HG03175 (cell line): ENCODE data around the gene CRYBA2.
A peak's percentile ranks its signal among the peaks of the same experiment; 100 is the strongest.

Experiments
- ATAC-seq: cut with Tn5 transposase; IDR thresholded peaks from one replicate; pipeline ENCODE4 v1.9.1; 2021; ENCODE audit warnings: mild to moderate bottlenecking, moderate library complexity; ENCODE audit not compliant: unreplicated experiment

The CRYBA2 gene

GRCh38 chr2:218993345-218994315 lies at the start of gene CRYBA2:
TSS of gene CRYBA2 (minus strand) at chr2:218993422. CDS start at chr2:218993176, 246 bp downstream.
- ATAC-seq = no peak

GRCh38 chr2:219042750-219043149 lies 49.5 kb upstream of the CRYBA2 start:
- no peak for ATAC-seq

GRCh38 chr2:219042157-219042556 lies 48.9 kb upstream of the CRYBA2 start:
- no peak for ATAC-seq

GRCh38 chr2:219041252-219041651 lies 48.0 kb upstream of the CRYBA2 start, which contains the start of gene CFAP65:
TSS of gene CFAP65 (minus strand) at chr2:219041516. CDS start at chr2:219039048, 2,468 bp downstream.
- no peak for ATAC-seq

- no peak for ATAC-seq
Observed at GRCh38 chr2:219038600-219038999, 45.4 kb upstream of the CRYBA2 start.

- no peak for ATAC-seq
Observed at GRCh38 chr2:219037783-219038499, 44.7 kb upstream of the CRYBA2 start.

GRCh38 chr2:219035942-219036341 lies 42.7 kb upstream of the CRYBA2 start:
- ATAC-seq = no peak

GRCh38 chr2:219034823-219035222 lies 41.6 kb upstream of the CRYBA2 start:
- no peak for ATAC-seq

- no peak for ATAC-seq
Observed at GRCh38 chr2:219032051-219032745, 39.0 kb upstream of the CRYBA2 start.

- no peak for ATAC-seq
Observed at GRCh38 chr2:219031005-219031738, 38.0 kb upstream of the CRYBA2 start.

GRCh38 chr2:219030177-219030940 lies 37.1 kb upstream of the CRYBA2 start:
- ATAC-seq = no peak

GRCh38 chr2:219029829-219030165 lies 36.6 kb upstream of the CRYBA2 start:
- peak; percentile 82 for ATAC-seq

GRCh38 chr2:219028996-219029828 lies 36.0 kb upstream of the CRYBA2 start:
- ATAC-seq = no peak

GRCh38 chr2:219028141-219028540 lies 34.9 kb upstream of the CRYBA2 start:
- ATAC-seq = no peak

- ATAC-seq = no peak
Observed at GRCh38 chr2:219027511-219028055, 34.4 kb upstream of the CRYBA2 start.

GRCh38 chr2:219026946-219027345 lies 33.7 kb upstream of the CRYBA2 start:
- ATAC-seq = no peak

- no peak for ATAC-seq
Observed at GRCh38 chr2:219025637-219026585, 32.7 kb upstream of the CRYBA2 start.

- no peak for ATAC-seq
Observed at GRCh38 chr2:219024059-219024458, 30.8 kb upstream of the CRYBA2 start.
